CD8-positive, alpha-beta memory T cell (primary cell): ENCODE results near the gene TBC1D5. TPM values are rescaled to one million over a fixed set of nuclear protein-coding genes. Genes with fewer than 3 reads are reported as not detected.
"Not testable (repeated sequence)": the region's sequence is repeated elsewhere in the genome, so short reads cannot be mapped to it uniquely, and the experiment has no call there.

ENCODE experiments used
- CTCF ChIA-PET: fragments of 350-600 bp; sonication (Branson Sonifier 250); formaldehyde crosslinking; loops from one replicate; lab custom pipeline; 2021; ENCODE audit warnings: antibody characterized with exemption; lab: Charles Lee
- POLR2A ChIA-PET: fragments of 350-600 bp; sonication (Branson Sonifier 250); formaldehyde crosslinking; loops from one replicate; lab custom pipeline; 2021; ENCODE audit warnings: antibody characterized with exemption; lab: Charles Lee
- DNase-seq, 5 donors: peaks; one replicate each; pipeline versions ENCODE4 v3.0.0 to v3.0.0-alpha.2; 2020 to 2022; ENCODE audit warnings: mixed read lengths in 1 of 5
- H3K27ac ChIP-seq: one replicate; pipeline ENCODE4 v1.7.0; 2013; ENCODE audit warnings: low read depth, mild to moderate bottlenecking, low read length, moderate library complexity
- H3K27me3 ChIP-seq: 2 replicates; pipeline ENCODE4 v1.7.0; 2013; ENCODE audit warnings: low read length, mild to moderate bottlenecking; ENCODE audit not compliant: insufficient read depth, poor library complexity, severe bottlenecking
- H3K36me3 ChIP-seq: 2 replicates; pipeline ENCODE4 v1.7.0; 2013; ENCODE audit warnings: mild to moderate bottlenecking, low read length, moderate library complexity; ENCODE audit not compliant: insufficient read depth
- H3K4me1 ChIP-seq: 2 replicates; pipeline ENCODE4 v1.7.0; 2013; ENCODE audit warnings: mild to moderate bottlenecking, low read length, moderate library complexity; ENCODE audit not compliant: insufficient read depth
- H3K4me3 ChIP-seq: 2 replicates; pipeline ENCODE4 v1.7.0; 2013; ENCODE audit warnings: mild to moderate bottlenecking, low read length
- H3K9me3 ChIP-seq: 2 replicates; pipeline ENCODE4 v1.7.0; 2013; ENCODE audit warnings: mild to moderate bottlenecking, low read length
- H3K27ac Mint-ChIP-seq, 8 donors: one replicate each; pipeline ENCODE4 v1.8.0; 2020 to 2021; ENCODE audit warnings: mixed read lengths in 8 of 8, mild to moderate bottlenecking in 6 of 8, inconsistent platforms in 3 of 8, moderate library complexity in 3 of 8
- H3K27me3 Mint-ChIP-seq, 2 donors: one replicate each; pipeline ENCODE4 v1.8.0; 2020 to 2021; ENCODE audit warnings: mixed read lengths in 2 of 2, mild to moderate bottlenecking in 1 of 2, moderate library complexity in 1 of 2
- H3K36me3 Mint-ChIP-seq, 3 donors: one replicate each; pipeline ENCODE4 v1.8.0; 2020 to 2021; ENCODE audit warnings: mixed read lengths in 3 of 3, inconsistent platforms in 1 of 3, mild to moderate bottlenecking in 1 of 3
- H3K4me1 Mint-ChIP-seq, 3 donors: one replicate each; pipeline ENCODE4 v1.8.0; 2020 to 2021; ENCODE audit warnings: mixed read lengths in 3 of 3, inconsistent platforms in 1 of 3, mild to moderate bottlenecking in 1 of 3
- H3K4me3 Mint-ChIP-seq, 7 donors: one replicate each; pipeline ENCODE4 v1.8.0; 2020 to 2021; ENCODE audit warnings: mixed read lengths in 7 of 7, mild to moderate bottlenecking in 6 of 7, moderate library complexity in 4 of 7, inconsistent platforms in 2 of 7
- H3K9me3 Mint-ChIP-seq, 5 donors: one replicate each; pipeline ENCODE4 v1.8.0; 2020 to 2022; ENCODE audit warnings: mixed read lengths in 5 of 5, mild to moderate bottlenecking in 3 of 5, moderate library complexity in 2 of 5, inconsistent platforms in 1 of 5
- polyA plus RNA-seq: library from polyadenylated mRNA; unstranded; fragments of 300-500 nt; fragmentation: Illumina TruSeq; gene quantifications from one replicate; pipeline ENCODE4 v1.2.3, GENCODE V29; 2021
- total RNA-seq, 2 experiments: library from RNA; stranded (reverse); gene quantifications; one replicate each; pipeline ENCODE4 v1.2.3, GENCODE V29; 2021

The TBC1D5 gene
- total and polyA plus RNA-seq, 3 experiments from 2014 or later = 35.8 to 45.1 (median 40.0) TPM

GRCh38 chr3:17726313-17726712, 16.1 kb downstream of the TBC1D5 start:
- no peaks in the 10 kb centered on the region for H3K4me1 ChIP-seq
- Mint-ChIP-seq H3K4me1 (peaks cover 6 to 21% (median 18%) of the 10 kb centered on the region in 3 donors), H3K27ac (no peak overlapping the region), H3K27me3 (no peaks in the 10 kb centered on the region), H3K9me3 (peaks cover 0 to 5% (median 0%) of the 10 kb centered on the region in 5 donors), H3K4me3 (no peak overlapping the region), H3K36me3 (peaks cover 17 to 39% (median 31%) of the 10 kb centered on the region in 3 donors)
- no peak overlapping the region for H3K27ac ChIP-seq
- no peak overlapping the region for H3K4me3 ChIP-seq
- H3K27me3 ChIP-seq = no peaks in the 10 kb centered on the region
- CTCF ChIA-PET = no interaction called here
- no peak for DNase-seq
- H3K9me3 ChIP-seq = no peaks in the 10 kb centered on the region
- POLR2A ChIA-PET = no interaction called here
- peaks cover 4% of the 10 kb centered on the region for H3K36me3 ChIP-seq

- H3K4me1 ChIP-seq, H3K4me3 Mint-ChIP-seq, POLR2A ChIA-PET, H3K4me3 ChIP-seq, CTCF ChIA-PET, H3K27ac Mint-ChIP-seq, H3K27me3 ChIP-seq, H3K36me3 ChIP-seq, H3K9me3 ChIP-seq, H3K27me3 Mint-ChIP-seq, H3K9me3 Mint-ChIP-seq, DNase-seq, H3K27ac ChIP-seq: not testable (repeated sequence)
- Mint-ChIP-seq H3K4me1 (peaks cover 4 to 19% (median 14%) of the 10 kb centered on the region in 3 donors), H3K36me3 (peaks cover 17 to 37% (median 31%) of the 10 kb centered on the region in 3 donors)
Measured at GRCh38 chr3:17725844-17726243, 16.6 kb downstream of the TBC1D5 start.

GRCh38 chr3:17724948-17725347, 17.5 kb downstream of the TBC1D5 start:
- DNase-seq = no peak
- ChIA-PET POLR2A (no interaction called here), CTCF (no interaction called here)
- H3K4me3 ChIP-seq = no peak overlapping the region
- H3K27ac ChIP-seq = no peak overlapping the region
- H3K36me3 Mint-ChIP-seq = peaks cover 15 to 36% (median 28%) of the 10 kb centered on the region in 3 donors
- no peaks in the 10 kb centered on the region for H3K27me3 ChIP-seq
- no peaks in the 10 kb centered on the region for H3K4me1 ChIP-seq
- H3K27me3 Mint-ChIP-seq = no peaks in the 10 kb centered on the region
- peaks cover 0 to 5% (median 0%) of the 10 kb centered on the region in 5 donors for H3K9me3 Mint-ChIP-seq
- no peak overlapping the region for H3K4me3 Mint-ChIP-seq
- H3K4me1 Mint-ChIP-seq = peaks cover 2 to 16% (median 6%) of the 10 kb centered on the region in 3 donors
- peaks cover 4% of the 10 kb centered on the region for H3K36me3 ChIP-seq
- no peaks in the 10 kb centered on the region for H3K9me3 ChIP-seq
- H3K27ac Mint-ChIP-seq = no peak overlapping the region

GRCh38 chr3:17724122-17724521, 18.3 kb downstream of the TBC1D5 start:
- Mint-ChIP-seq H3K4me1 (peaks cover 3 to 18% (median 3%) of the 10 kb centered on the region in 3 donors), H3K9me3 (peaks cover 0 to 5% (median 0%) of the 10 kb centered on the region in 5 donors), H3K27me3 (no peaks in the 10 kb centered on the region), H3K27ac (no peak overlapping the region), H3K36me3 (peaks cover 11 to 33% (median 28%) of the 10 kb centered on the region in 3 donors), H3K4me3 (no peak overlapping the region)
- H3K4me3 ChIP-seq = no peak overlapping the region
- no peaks in the 10 kb centered on the region for H3K4me1 ChIP-seq
- POLR2A ChIA-PET = no interaction called here
- CTCF ChIA-PET = no interaction called here
- H3K27ac ChIP-seq = no peak overlapping the region
- H3K9me3 ChIP-seq = no peaks in the 10 kb centered on the region
- no peaks in the 10 kb centered on the region for H3K27me3 ChIP-seq
- DNase-seq = no peak
- peaks cover 4% of the 10 kb centered on the region for H3K36me3 ChIP-seq

- ChIA-PET CTCF (no interaction called here), POLR2A (no interaction called here)
- Mint-ChIP-seq H3K27ac (no peak overlapping the region), H3K4me3 (no peak overlapping the region), H3K36me3 (peaks cover 19 to 35% (median 31%) of the 10 kb centered on the region in 3 donors), H3K4me1 (peaks cover 6 to 13% (median 9%) of the 10 kb centered on the region in 3 donors), H3K27me3 (no peaks in the 10 kb centered on the region), H3K9me3 (peaks cover 14 to 26% (median 16%) of the 10 kb centered on the region in 5 donors)
- Histone ChIP-seq H3K9me3 (no peaks in the 10 kb centered on the region), H3K4me1 (no peaks in the 10 kb centered on the region), H3K36me3 (no peaks in the 10 kb centered on the region), H3K27ac (no peak overlapping the region), H3K4me3 (no peak overlapping the region), H3K27me3 (no peaks in the 10 kb centered on the region)
- no peak for DNase-seq
Measured at GRCh38 chr3:17717411-17717810, 25.0 kb downstream of the TBC1D5 start.

- Histone ChIP-seq H3K36me3 (no peaks in the 10 kb centered on the region), H3K9me3 (no peaks in the 10 kb centered on the region), H3K27me3 (no peaks in the 10 kb centered on the region), H3K4me3 (no peak overlapping the region), H3K27ac (no peak overlapping the region), H3K4me1 (no peaks in the 10 kb centered on the region)
- ChIA-PET CTCF (no interaction called here), POLR2A (no interaction called here)
- Mint-ChIP-seq H3K9me3 (peaks cover 14 to 26% (median 16%) of the 10 kb centered on the region in 5 donors), H3K27me3 (no peaks in the 10 kb centered on the region), H3K4me3 (no peak overlapping the region), H3K27ac (peak overlapping the region in 1 of 8 donors; percentile 54), H3K4me1 (peaks cover 10 to 20% (median 16%) of the 10 kb centered on the region in 3 donors), H3K36me3 (peaks cover 20 to 35% (median 31%) of the 10 kb centered on the region in 3 donors)
- DNase-seq = no peak
Measured at GRCh38 chr3:17714473-17714872, 28.0 kb downstream of the TBC1D5 start.

- Mint-ChIP-seq H3K27me3 (no peaks in the 10 kb centered on the region), H3K36me3 (peaks cover 8 to 15% (median 11%) of the 10 kb centered on the region in 3 donors), H3K9me3 (peaks cover 5 to 9% (median 7%) of the 10 kb centered on the region in 5 donors), H3K27ac (no peak overlapping the region), H3K4me1 (peaks cover 10 to 33% (median 31%) of the 10 kb centered on the region in 3 donors), H3K4me3 (no peak overlapping the region)
- DNase-seq = no peak
- POLR2A ChIA-PET = no interaction called here
- Histone ChIP-seq H3K27ac (no peak overlapping the region), H3K4me1 (no peaks in the 10 kb centered on the region), H3K27me3 (no peaks in the 10 kb centered on the region), H3K9me3 (no peaks in the 10 kb centered on the region), H3K36me3 (no peaks in the 10 kb centered on the region), H3K4me3 (no peak overlapping the region)
- CTCF ChIA-PET = no interaction called here
Measured at GRCh38 chr3:17709236-17709810, 33.1 kb downstream of the TBC1D5 start.

- H3K36me3 ChIP-seq = no peaks in the 10 kb centered on the region
- H3K9me3 ChIP-seq = no peaks in the 10 kb centered on the region
- Mint-ChIP-seq H3K9me3 (no peaks in the 10 kb centered on the region), H3K27ac (peak overlapping the region in 1 of 8 donors; percentile 5), H3K36me3 (peaks cover 0 to 7% (median 2%) of the 10 kb centered on the region in 3 donors), H3K4me1 (peaks cover 10 to 33% (median 31%) of the 10 kb centered on the region in 3 donors), H3K27me3 (no peaks in the 10 kb centered on the region), H3K4me3 (no peak overlapping the region)
- H3K4me3 ChIP-seq = no peak overlapping the region
- H3K27ac ChIP-seq = no peak overlapping the region
- H3K27me3 ChIP-seq = no peaks in the 10 kb centered on the region
- POLR2A ChIA-PET = no interaction called here
- no peak for DNase-seq
- H3K4me1 ChIP-seq = no peaks in the 10 kb centered on the region
- CTCF ChIA-PET = no interaction called here
Measured at GRCh38 chr3:17707813-17708543, 34.5 kb downstream of the TBC1D5 start.
